Stimulated activated CD4-positive, alpha-beta T cell treated with anti-CD3 and anti-CD28 coated beads, TNF-alpha, amount 100 ng/mL, for 1 hour (primary cell): ENCODE measurements around the gene EP400.

ENCODE experiments used
- DNase-seq, 3 donors: peaks; one replicate each; pipeline ENCODE4 v3.0.0-alpha.2; 2020; ENCODE audit warnings: low read depth in 3 of 3, low spot score in 1 of 3

EP400 gene

GRCh38 chr12:131949431-131950181 is at the start of gene EP400:
Gene EP400 (plus strand): TSS chr12:131949942. CDS start chr12:131960620, 10,678 bp downstream.
- DNase-seq, result peak; percentile 91 to 94 (median 92)

- DNase-seq, result no peak
Measured at GRCh38 chr12:131900397-131900796, 49.3 kb upstream of the EP400 start.

- no peak for DNase-seq
Measured at GRCh38 chr12:131901431-131902331, 48.1 kb upstream of the EP400 start.

- DNase-seq, result no peak
Measured at GRCh38 chr12:131902332-131903241, 47.2 kb upstream of the EP400 start.

GRCh38 chr12:131903270-131904255 is 46.2 kb upstream of the EP400 start:
- DNase-seq, result no peak

- DNase-seq, result no peak
Measured at GRCh38 chr12:131904346-131904745, 45.4 kb upstream of the EP400 start.

- DNase-seq, result no peak
Measured at GRCh38 chr12:131905081-131905629, 44.6 kb upstream of the EP400 start.

GRCh38 chr12:131905630-131906091 is 44.1 kb upstream of the EP400 start:
- DNase-seq, result no peak

- DNase-seq, result no peak
Measured at GRCh38 chr12:131907379-131908091, 42.2 kb upstream of the EP400 start.

GRCh38 chr12:131908092-131909080 is 41.4 kb upstream of the EP400 start:
- no peak for DNase-seq

GRCh38 chr12:131909081-131909751 is 40.5 kb upstream of the EP400 start:
- DNase-seq, result no peak

- DNase-seq, result no peak
Measured at GRCh38 chr12:131909752-131910219, 40.0 kb upstream of the EP400 start.

GRCh38 chr12:131910302-131911027 is 39.3 kb upstream of the EP400 start:
- DNase-seq, result no peak

GRCh38 chr12:131911028-131911650 is 38.6 kb upstream of the EP400 start:
- DNase-seq, result no peak

GRCh38 chr12:131911851-131912477 is 37.8 kb upstream of the EP400 start:
- no peak for DNase-seq
